ENCODE results near the gene PATJ. TPM values are rescaled to one million over a fixed set of nuclear protein-coding genes. Genes with fewer than 3 reads are reported as not detected.

PATJ gene
- total RNA-seq, 4 donors from 2014 or later: 54.9 to 187 (median 62.1) TPM

GRCh38 chr1:61952675-61953074 is 210.4 kb downstream of the PATJ start:
- no peak overlapping the region for H3K4me3 ChIP-seq

GRCh38 chr1:61953076-61953789 is 211.0 kb downstream of the PATJ start:
- no peak for TF ChIP-seq POLR2AphosphoS5 (IDR thresholded peaks at IDR 0.05)
- no peak for TF ChIP-seq CTCF (IDR thresholded peaks at IDR 0.05)
- no peak for TF ChIP-seq POLR2A (IDR thresholded peaks at IDR 0.05)
- no peak for TF ChIP-seq EP300 (IDR thresholded peaks at IDR 0.05)
- no peaks in the 10 kb centered on the region for H3K4me1 ChIP-seq
- no peaks in the 10 kb centered on the region for H3K9me3 ChIP-seq
- no peaks in the 10 kb centered on the region for H3K36me3 ChIP-seq
- DNase-seq (ENCODE audit: low spot score in 2 of 2): no peak
- H3K27me3 ChIP-seq: no peaks in the 10 kb centered on the region
- H3K27ac ChIP-seq: no peak overlapping the region
- 92% methylated on average over 2 of the region's 2 CpGs for WGBS
- H3K4me3 ChIP-seq: no peak overlapping the region

More at GRCh38 chr1:61952675-61953074, 210.4 kb downstream of the PATJ start:
- no peak for DNase-seq (ENCODE audit: low spot score in 2 of 2)
- no peaks in the 10 kb centered on the region for H3K36me3 ChIP-seq
- no peaks in the 10 kb centered on the region for H3K27me3 ChIP-seq
- no peaks in the 10 kb centered on the region for H3K9me3 ChIP-seq
- no peaks in the 10 kb centered on the region for H3K4me1 ChIP-seq
- TF ChIP-seq POLR2A (IDR thresholded peaks at IDR 0.05) (no peak), POLR2AphosphoS5 (IDR thresholded peaks at IDR 0.05) (no peak), CTCF (IDR thresholded peaks at IDR 0.05) (no peak), EP300 (IDR thresholded peaks at IDR 0.05) (no peak)
- WGBS: 72% methylated on average over 1 of the region's 1 CpG
- no peak overlapping the region for H3K27ac ChIP-seq

- H3K9me3 ChIP-seq: no peaks in the 10 kb centered on the region
- H3K4me3 ChIP-seq: no peak overlapping the region
- H3K4me1 ChIP-seq: no peaks in the 10 kb centered on the region
- H3K36me3 ChIP-seq: no peaks in the 10 kb centered on the region
- no peak for DNase-seq (ENCODE audit: low spot score in 2 of 2)
- no peak overlapping the region for H3K27ac ChIP-seq
- WGBS: 93% methylated on average over 3 of the region's 3 CpGs
- no peaks in the 10 kb centered on the region for H3K27me3 ChIP-seq
- TF ChIP-seq CTCF (IDR thresholded peaks at IDR 0.05) (no peak), EP300 (IDR thresholded peaks at IDR 0.05) (no peak), POLR2A (IDR thresholded peaks at IDR 0.05) (no peak), POLR2AphosphoS5 (IDR thresholded peaks at IDR 0.05) (no peak)
Observed at GRCh38 chr1:61953790-61954150, 211.5 kb downstream of the PATJ start.

- H3K27ac ChIP-seq: no peak overlapping the region
- no peaks in the 10 kb centered on the region for H3K36me3 ChIP-seq
- H3K27me3 ChIP-seq: no peaks in the 10 kb centered on the region
- TF ChIP-seq POLR2A (IDR thresholded peaks at IDR 0.05): no peak
- TF ChIP-seq POLR2AphosphoS5 (IDR thresholded peaks at IDR 0.05): no peak
- TF ChIP-seq CTCF (IDR thresholded peaks at IDR 0.05): no peak
- no peak for TF ChIP-seq EP300 (IDR thresholded peaks at IDR 0.05)
- H3K4me3 ChIP-seq: no peak overlapping the region
- DNase-seq (ENCODE audit: low spot score in 2 of 2): no peak
- 87% methylated on average over 1 of the region's 1 CpG for WGBS
- no peaks in the 10 kb centered on the region for H3K9me3 ChIP-seq
- H3K4me1 ChIP-seq: no peaks in the 10 kb centered on the region
Observed at GRCh38 chr1:61955261-61955660, 213.0 kb downstream of the PATJ start.

GRCh38 chr1:61956016-61956645 is 213.9 kb downstream of the PATJ start:
- H3K36me3 ChIP-seq: no peaks in the 10 kb centered on the region
- no peaks in the 10 kb centered on the region for H3K27me3 ChIP-seq
- DNase-seq (ENCODE audit: low spot score in 2 of 2): no peak
- H3K4me1 ChIP-seq: no peaks in the 10 kb centered on the region
- H3K27ac ChIP-seq: no peak overlapping the region
- TF ChIP-seq POLR2A (IDR thresholded peaks at IDR 0.05): no peak
- TF ChIP-seq EP300 (IDR thresholded peaks at IDR 0.05): no peak
- no peak for TF ChIP-seq POLR2AphosphoS5 (IDR thresholded peaks at IDR 0.05)
- no peak for TF ChIP-seq CTCF (IDR thresholded peaks at IDR 0.05)
- no peaks in the 10 kb centered on the region for H3K9me3 ChIP-seq
- no peak overlapping the region for H3K4me3 ChIP-seq
- WGBS: 72% methylated on average over 6 of the region's 6 CpGs
